HCT116 (cell line): ENCODE measurements around the gene RCC2. TPM values are rescaled to one million over a fixed set of nuclear protein-coding genes. Genes with fewer than 3 reads are reported as not detected.

Source experiments
- ATAC-seq: fragments of 200-7000 bp; cut with Tn5 transposase; 2 replicates; pipeline ENCODE4 v1.9.1; 2020; ENCODE audit warnings: mild to moderate bottlenecking, moderate library complexity
- BruUV-seq: library from RNA; stranded (reverse); fragments of 400-500 nt; replicated peaks from 2 replicates; lab custom pipeline; 2021; lab: Mats Ljungman, UMichigan
- CTCF ChIA-PET: fragments of 300-600 bp; sonication (Branson Sonifier 250); formaldehyde crosslinking; loops from one replicate; lab custom pipeline; 2021; ENCODE audit warnings: antibody characterized with exemption; lab: Charles Lee
- POLR2A ChIA-PET: fragments of 300-600, 350-600 bp; sonication (Branson Sonifier 250); formaldehyde crosslinking; loops from one replicate; lab custom pipeline; 2021; ENCODE audit warnings: antibody characterized with exemption; lab: Charles Lee
- RAD21 ChIA-PET, 2 experiments: fragments of 300-600 bp; sonication (Branson Sonifier 250); formaldehyde crosslinking; loops; one replicate each; lab custom pipeline; 2023; ENCODE audit warnings: low total read pairs in 2 of 2; ENCODE audit not compliant: uncharacterized antibody in 2 of 2, unreplicated experiment in 2 of 2, low non-redundant PET in 1 of 2; lab: Charles Lee
- DNase-seq: peaks from one replicate; pipeline ENCODE4 v3.0.0-alpha.2; 2010; ENCODE audit warnings: low read depth, low spot score
- H2AFZ ChIP-seq: fragments of 200-600 bp; shearing (Covaris generic), sonication (generic); 2 replicates; pipeline ENCODE4 v1.6.1; 2017; ENCODE audit warnings: low read depth, mixed run types, mixed read lengths, antibody characterized with exemption, low read length; ENCODE audit not compliant: poor library complexity, severe bottlenecking
- H3K27ac ChIP-seq: 2 replicates; pipeline ENCODE4 v1.5.1; 2012; ENCODE audit warnings: low read depth, low read length
- H3K27me3 ChIP-seq: fragments of 200-600 bp; sonication (generic); 2 replicates; pipeline ENCODE4 v1.6.1; 2016; ENCODE audit warnings: mixed run types, low read length, mixed read lengths; ENCODE audit not compliant: insufficient read depth
- H3K36me3 ChIP-seq, 2 experiments: fragments of 200-500 bp in 1 of 2; fragments of 200-600 bp in 1 of 2; sonication (Bioruptor generic) in 1 of 2; sonication (generic) in 1 of 2; 2 replicates each; pipeline versions ENCODE4 v1.5.1 to v1.6.1; 2014 to 2016; ENCODE audit warnings: low read length in 2 of 2, inconsistent platforms in 1 of 2, mixed read lengths in 1 of 2, mixed run types in 1 of 2; ENCODE audit not compliant: insufficient read depth in 2 of 2, control insufficient read depth in 1 of 2
- H3K4me1 ChIP-seq, 2 experiments: fragments of 200-600 bp in 1 of 2; sonication (generic) in 1 of 2; 2 replicates each; pipeline versions ENCODE4 v1.5.1 to v1.6.1; 2012 to 2017; ENCODE audit warnings: low read length in 2 of 2, inconsistent platforms in 1 of 2, mild to moderate bottlenecking in 1 of 2, mixed read lengths in 1 of 2, mixed run types in 1 of 2, moderate library complexity in 1 of 2; ENCODE audit not compliant: insufficient read depth in 2 of 2, control insufficient read depth in 1 of 2
- H3K4me2 ChIP-seq: fragments of 200-600 bp; sonication (generic); 2 replicates; pipeline ENCODE4 v1.6.1; 2017; ENCODE audit warnings: mixed run types, low read length, mixed read lengths
- H3K4me3 ChIP-seq, 2 experiments: fragments of 200-600 bp in 1 of 2; sonication (generic) in 1 of 2; replicated peaks in 1 of 2; 2 replicates each; pipeline ENCODE4 v1.5.1; 2011 to 2016; ENCODE audit warnings: low read length in 2 of 2, control low read depth in 1 of 2, low read depth in 1 of 2, mild to moderate bottlenecking in 1 of 2, mixed read lengths in 1 of 2, mixed run types in 1 of 2
- H3K79me2 ChIP-seq: fragments of 200-600 bp; sonication (generic); 2 replicates; pipeline ENCODE4 v1.6.1; 2017; ENCODE audit warnings: mild to moderate bottlenecking, mixed run types, low read length, moderate library complexity, mixed read lengths; ENCODE audit not compliant: insufficient read depth
- H3K9ac ChIP-seq: fragments of 200-600 bp; sonication (generic); 2 replicates; pipeline ENCODE4 v1.6.1; 2016; ENCODE audit warnings: low read length, mixed read lengths
- H3K9me2 ChIP-seq: fragments of 200-600 bp; sonication (generic), shearing (Covaris generic); 2 replicates; pipeline ENCODE4 v1.6.1; 2017; ENCODE audit warnings: mixed run types, mild to moderate bottlenecking, moderate library complexity; ENCODE audit not compliant: insufficient read depth
- H3K9me3 ChIP-seq, 2 experiments: fragments of 200-500 bp in 1 of 2; fragments of 200-600 bp in 1 of 2; sonication (Bioruptor generic) in 1 of 2; sonication (generic) in 1 of 2; 2 replicates each; pipeline ENCODE4 v1.6.1; 2014 to 2017; ENCODE audit warnings: low read length in 2 of 2, mixed read lengths in 2 of 2, inconsistent platforms in 1 of 2, low read depth in 1 of 2, mild to moderate bottlenecking in 1 of 2, mixed run types in 1 of 2, moderate library complexity in 1 of 2; ENCODE audit not compliant: control insufficient read depth in 1 of 2, insufficient read depth in 1 of 2
- H4K20me1 ChIP-seq: fragments of 200-600 bp; sonication (generic), shearing (Covaris generic); 2 replicates; pipeline ENCODE4 v1.6.1; 2017; ENCODE audit warnings: mixed run types, mild to moderate bottlenecking, moderate library complexity; ENCODE audit not compliant: insufficient read depth
- ATF3 ChIP-seq: IDR thresholded peaks from 2 replicates; pipeline ENCODE4 v1.6.1; 2012
- CBX3 ChIP-seq: IDR thresholded peaks from 2 replicates; pipeline ENCODE4 v1.6.1; 2012; ENCODE audit warnings: low read depth
- CEBPB ChIP-seq: IDR thresholded peaks from 2 replicates; pipeline ENCODE4 v1.6.1; 2012; ENCODE audit warnings: low read depth
- CTCF ChIP-seq, 3 experiments: fragments of 200-600 bp in 1 of 3; sonication (generic) in 1 of 3; IDR thresholded peaks in 2 of 3; conservative IDR thresholded peaks in 1 of 3; 2 replicates each; pipeline ENCODE4 v1.5.1; 2012 to 2017; ENCODE audit warnings: low read depth in 2 of 3, low read length in 2 of 3, antibody characterized with exemption in 1 of 3, borderline replicate concordance in 1 of 3, control low read depth in 1 of 3, mild to moderate bottlenecking in 1 of 3, mixed read lengths in 1 of 3, mixed run types in 1 of 3, moderate library complexity in 1 of 3; ENCODE audit not compliant: insufficient read depth in 1 of 3
- ELF1 ChIP-seq: IDR thresholded peaks from 2 replicates; pipeline ENCODE4 v1.6.1; 2012; ENCODE audit warnings: low read depth, borderline replicate concordance
- EZH2 ChIP-seq: fragments of 200-600 bp; sonication (generic); IDR thresholded peaks from 2 replicates; pipeline ENCODE4 v1.6.1; 2017; ENCODE audit warnings: antibody characterized with exemption, mixed run types
- EZH2phosphoT487 ChIP-seq: fragments of 200-600 bp; IDR thresholded peaks from 2 replicates; pipeline ENCODE4 v1.6.1; 2018; ENCODE audit warnings: antibody characterized with exemption, borderline replicate concordance
- JUND ChIP-seq: IDR thresholded peaks from 2 replicates; pipeline ENCODE4 v1.6.1; 2012
- RAD21 ChIP-seq: IDR thresholded peaks from 2 replicates; pipeline ENCODE4 v1.6.1; 2012; ENCODE audit warnings: low read depth, mild to moderate bottlenecking
- SIN3A ChIP-seq: IDR thresholded peaks from 2 replicates; pipeline ENCODE4 v1.6.1; 2012; ENCODE audit warnings: low read depth
- SP1 ChIP-seq: IDR thresholded peaks from 2 replicates; pipeline ENCODE4 v1.6.1; 2012; ENCODE audit warnings: low read depth
- SRF ChIP-seq: IDR thresholded peaks from 2 replicates; pipeline ENCODE4 v1.6.1; 2012; ENCODE audit warnings: low read depth
- TCF7L2 ChIP-seq: IDR thresholded peaks from 2 replicates; pipeline ENCODE4 v1.7.0; 2011; ENCODE audit warnings: borderline replicate concordance, inconsistent platforms; ENCODE audit not compliant: insufficient read depth, insufficient read length; ENCODE audit errors: extremely low read depth
- YY1 ChIP-seq: IDR thresholded peaks from 2 replicates; pipeline ENCODE4 v1.6.1; 2011; ENCODE audit warnings: low read length, low read depth, moderate library complexity, mild to moderate bottlenecking; ENCODE audit not compliant: insufficient replicate concordance; ENCODE audit errors: extremely low read depth
- ZNF274 ChIP-seq: fragments of 200-500 bp; sonication (Bioruptor generic); IDR thresholded peaks from 2 replicates; pipeline ENCODE4 v1.6.1; 2014; ENCODE audit warnings: mild to moderate bottlenecking, low read depth, low read length, inconsistent platforms
- intact Hi-C: fragments of 100-400 bp; cut with micrococcal nuclease; formaldehyde crosslinking; loops from 2 replicates; pipeline ENCODE4 v1.10.0; 2022
- total RNA-seq: library from RNA; stranded (reverse); gene quantifications from one replicate; pipeline ENCODE4 v1.2.1, GENCODE V29; 2021; ENCODE audit not compliant: unreplicated experiment
- TF ChIP-seq, protein P1 (sequence below): IDR thresholded peaks from 2 replicates; pipeline ENCODE4 v1.6.1; 2012
- TF ChIP-seq, protein P2 (sequence below): IDR thresholded peaks from 2 replicates; pipeline ENCODE4 v1.6.1; 2011; ENCODE audit warnings: mild to moderate bottlenecking, low read length, moderate library complexity; ENCODE audit not compliant: insufficient replicate concordance; ENCODE audit errors: extremely low read depth

RCC2 gene
- total RNA-seq, 1 experiment from 2014 or later, result 178 TPM

GRCh38 chr1:17381161-17381560 is 58.3 kb downstream of the RCC2 start:
- H4K20me1 ChIP-seq, result no peaks in the 10 kb centered on the region
- H3K27me3 ChIP-seq, result no peaks in the 10 kb centered on the region
- no peak for ATAC-seq
- H3K36me3 ChIP-seq, result no peaks in the 10 kb centered on the region
- intact Hi-C loops, result no loop called here
- H3K9me2 ChIP-seq, result no peaks in the 10 kb centered on the region
- no TSS peak for BruUV-seq
- no peaks in the 10 kb centered on the region for H3K4me1 ChIP-seq
- RAD21 ChIA-PET, result no interaction called here
- H3K9me3 ChIP-seq, result no peaks in the 10 kb centered on the region
- H3K4me3 ChIP-seq, result no peak overlapping the region
- H3K79me2 ChIP-seq, result no peaks in the 10 kb centered on the region
- TF ChIP-seq CEBPB (no peak), CTCF (IDR thresholded peaks at IDR 0.05 in 2 of 3, conservative IDR thresholded peaks at IDR 0.05 in 1 of 3; ENCODE audit: borderline replicate concordance in 1 of 3, insufficient read depth in 1 of 3, low read depth in 2 of 3, low read length in 2 of 3) (no peak), ELF1 (no peak), ATF3 (no peak), CBX3 (no peak), EZH2 (no peak), YY1 (no peak), RAD21 (no peak), SIN3A (no peak), EZH2phosphoT487 (no peak), ZNF274 (no peak), SRF (no peak), TCF7L2 (no peak), SP1 (no peak), JUND (no peak)
- TF ChIP-seq, protein P1, sequence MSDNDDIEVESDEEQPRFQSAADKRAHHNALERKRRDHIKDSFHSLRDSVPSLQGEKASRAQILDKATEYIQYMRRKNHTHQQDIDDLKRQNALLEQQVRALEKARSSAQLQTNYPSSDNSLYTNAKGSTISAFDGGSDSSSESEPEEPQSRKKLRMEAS, result no peak
- TF ChIP-seq, protein P2, sequence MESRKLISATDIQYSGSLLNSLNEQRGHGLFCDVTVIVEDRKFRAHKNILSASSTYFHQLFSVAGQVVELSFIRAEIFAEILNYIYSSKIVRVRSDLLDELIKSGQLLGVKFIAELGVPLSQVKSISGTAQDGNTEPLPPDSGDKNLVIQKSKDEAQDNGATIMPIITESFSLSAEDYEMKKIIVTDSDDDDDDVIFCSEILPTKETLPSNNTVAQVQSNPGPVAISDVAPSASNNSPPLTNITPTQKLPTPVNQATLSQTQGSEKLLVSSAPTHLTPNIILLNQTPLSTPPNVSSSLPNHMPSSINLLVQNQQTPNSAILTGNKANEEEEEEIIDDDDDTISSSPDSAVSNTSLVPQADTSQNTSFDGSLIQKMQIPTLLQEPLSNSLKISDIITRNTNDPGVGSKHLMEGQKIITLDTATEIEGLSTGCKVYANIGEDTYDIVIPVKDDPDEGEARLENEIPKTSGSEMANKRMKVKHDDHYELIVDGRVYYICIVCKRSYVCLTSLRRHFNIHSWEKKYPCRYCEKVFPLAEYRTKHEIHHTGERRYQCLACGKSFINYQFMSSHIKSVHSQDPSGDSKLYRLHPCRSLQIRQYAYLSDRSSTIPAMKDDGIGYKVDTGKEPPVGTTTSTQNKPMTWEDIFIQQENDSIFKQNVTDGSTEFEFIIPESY, result no peak
- no peak for DNase-seq
- CTCF ChIA-PET, result interaction anchor here (1.5 kb wide), 1 partner anchor 9 kb away, joined by 3 read pairs; the partner anchor contains the start of gene PADI6
- POLR2A ChIA-PET, result no interaction called here
- no peak overlapping the region for H3K4me2 ChIP-seq
- H2AFZ ChIP-seq, result no peak overlapping the region
- H3K27ac ChIP-seq, result no peak overlapping the region
- H3K9ac ChIP-seq, result no peak overlapping the region
